Trophoblast cell (in vitro differentiated cells and primary cell): ENCODE measurements around the gene NPW.

Experiments
- DNase-seq, 2 donors: peaks; one replicate each; pipeline ENCODE4 v3.0.0-alpha.2; 2016
- H2AFZ ChIP-seq: 2 replicates; pipeline ENCODE4 v1.6.1; 2013; ENCODE audit warnings: low read length, moderate library complexity, mild to moderate bottlenecking; ENCODE audit not compliant: insufficient read depth, poor library complexity
- H2AK5ac ChIP-seq: 2 replicates; pipeline ENCODE4 v1.6.1; 2013; ENCODE audit warnings: mild to moderate bottlenecking, low read length
- H2BK120ac ChIP-seq: 2 replicates; pipeline ENCODE4 v1.6.1; 2013; ENCODE audit warnings: low read length, mild to moderate bottlenecking, moderate library complexity; ENCODE audit not compliant: insufficient read depth, poor library complexity
- H2BK12ac ChIP-seq: 2 replicates; pipeline ENCODE4 v1.6.1; 2013; ENCODE audit warnings: mild to moderate bottlenecking, low read length, moderate library complexity
- H2BK5ac ChIP-seq: 2 replicates; pipeline ENCODE4 v1.6.1; 2013; ENCODE audit warnings: low read length, low read depth, moderate library complexity, mild to moderate bottlenecking; ENCODE audit not compliant: poor library complexity
- H3K14ac ChIP-seq: 2 replicates; pipeline ENCODE4 v1.6.1; 2013; ENCODE audit warnings: mild to moderate bottlenecking, low read length
- H3K18ac ChIP-seq: 2 replicates; pipeline ENCODE4 v1.6.1; 2013; ENCODE audit warnings: mild to moderate bottlenecking, low read length
- H3K23ac ChIP-seq: 2 replicates; pipeline ENCODE4 v1.6.1; 2013; ENCODE audit warnings: low read length
- H3K27ac ChIP-seq: 2 replicates; pipeline ENCODE4 v1.5.1; 2013; ENCODE audit warnings: low read depth, mild to moderate bottlenecking, inconsistent platforms, low read length, moderate library complexity
- H3K27me3 ChIP-seq: 2 replicates; pipeline ENCODE4 v1.6.1; 2013; ENCODE audit warnings: inconsistent platforms, mild to moderate bottlenecking, low read length, moderate library complexity; ENCODE audit not compliant: insufficient read depth
- H3K36me3 ChIP-seq, 2 experiments: 1 replicate in 1 of 2; 2 replicates in 1 of 2; pipeline ENCODE4 v1.6.1; 2013; ENCODE audit warnings: low read length in 2 of 2, mild to moderate bottlenecking in 2 of 2, moderate library complexity in 1 of 2; ENCODE audit not compliant: insufficient read depth in 2 of 2, control insufficient read depth in 1 of 2
- H3K4ac ChIP-seq: 2 replicates; pipeline ENCODE4 v1.6.1; 2013; ENCODE audit warnings: low read depth, mild to moderate bottlenecking, low read length, moderate library complexity
- H3K4me1 ChIP-seq, 2 experiments: 1 replicate in 1 of 2; 2 replicates in 1 of 2; pipeline ENCODE4 v1.6.1; 2013; ENCODE audit warnings: low read length in 2 of 2, mild to moderate bottlenecking in 2 of 2, moderate library complexity in 1 of 2; ENCODE audit not compliant: insufficient read depth in 2 of 2, control insufficient read depth in 1 of 2
- H3K4me2 ChIP-seq: 2 replicates; pipeline ENCODE4 v1.6.1; 2013; ENCODE audit warnings: inconsistent platforms, mild to moderate bottlenecking, low read length, moderate library complexity
- H3K4me3 ChIP-seq: 2 replicates; pipeline ENCODE4 v1.5.1; 2013; ENCODE audit warnings: mild to moderate bottlenecking, low read depth, low read length, inconsistent platforms
- H3K79me1 ChIP-seq: one replicate; pipeline ENCODE4 v1.6.1; 2013; ENCODE audit warnings: low read length
- H3K79me2 ChIP-seq: 2 replicates; pipeline ENCODE4 v1.6.1; 2013; ENCODE audit warnings: low read length, mild to moderate bottlenecking; ENCODE audit not compliant: control insufficient read depth, insufficient read depth, poor library complexity
- H3K9ac ChIP-seq: 2 replicates; pipeline ENCODE4 v1.6.1; 2013; ENCODE audit warnings: mild to moderate bottlenecking, low read length
- H3K9me3 ChIP-seq: 2 replicates; pipeline ENCODE4 v1.6.1; 2013; ENCODE audit warnings: low read depth, mild to moderate bottlenecking, control low read depth, inconsistent platforms, low read length; ENCODE audit not compliant: insufficient read depth
- H4K12ac ChIP-seq: 2 replicates; pipeline ENCODE4 v1.6.1; 2013; ENCODE audit warnings: low read depth, mild to moderate bottlenecking, low read length, moderate library complexity
- H4K8ac ChIP-seq: 2 replicates; pipeline ENCODE4 v1.6.1; 2013; ENCODE audit warnings: low read depth, mild to moderate bottlenecking, low read length, moderate library complexity
- H4K91ac ChIP-seq: one replicate; pipeline ENCODE4 v1.6.1; 2013; ENCODE audit warnings: low read depth, mild to moderate bottlenecking, low read length, moderate library complexity
- WGBS: extraction: QIAGEN DNeasy Blood & Tissue Kit; methylation state at CpG from one replicate; pipeline ENCODE4 v1.1.7; 2013; ENCODE audit warnings: missing lambda C conversion rate; ENCODE audit not compliant: insufficient read length, insufficient coverage; ENCODE audit errors: extremely low coverage; 5-methylcytosine and 5-hydroxymethylcytosine counted together

Gene NPW

DNA sequence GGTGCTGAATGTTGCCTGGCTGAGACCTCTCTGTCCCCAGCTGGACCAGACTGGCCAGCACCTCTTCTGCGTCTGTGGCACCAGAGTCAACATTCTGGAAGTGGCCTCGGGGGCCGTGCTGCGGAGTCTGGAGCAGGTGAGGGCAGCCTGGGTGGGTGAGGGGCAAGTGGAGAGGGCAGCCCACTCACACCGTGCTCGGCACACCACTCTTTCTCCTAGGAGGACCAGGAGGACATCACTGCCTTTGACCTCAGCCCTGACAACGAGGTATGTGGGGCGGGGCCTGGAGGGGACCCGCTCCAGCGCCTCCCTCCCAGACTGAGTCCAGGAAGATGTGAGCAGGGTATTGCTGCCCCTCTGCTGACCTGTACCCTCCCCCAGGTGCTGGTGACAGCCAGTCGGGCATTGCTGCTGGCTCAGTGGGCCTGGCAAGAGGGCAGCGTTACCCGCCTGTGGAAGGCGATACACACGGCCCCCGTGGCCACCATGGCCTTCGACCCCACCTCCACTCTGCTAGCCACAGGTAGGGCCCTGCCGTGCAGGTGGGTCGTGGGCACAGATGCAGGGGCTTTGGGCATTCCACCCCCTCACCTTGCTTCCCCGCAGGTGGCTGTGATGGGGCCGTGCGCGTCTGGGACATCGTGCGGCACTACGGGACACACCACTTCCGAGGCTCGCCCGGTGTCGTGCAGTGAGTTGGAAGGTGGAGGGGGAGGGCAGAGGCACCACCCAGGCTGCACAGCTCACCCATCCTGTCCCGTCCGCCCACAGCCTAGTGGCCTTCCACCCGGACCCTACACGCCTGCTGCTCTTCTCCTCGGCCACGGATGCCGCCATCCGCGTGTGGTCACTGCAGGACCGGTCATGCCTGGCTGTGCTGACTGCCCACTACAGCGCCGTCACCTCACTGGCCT lies 45.2 kb upstream of the NPW start:
- no peak overlapping the region for H3K14ac ChIP-seq
- DNase-seq: no peak
- no peak overlapping the region for H4K91ac ChIP-seq
- peaks cover 44 to 46% of the 10 kb centered on the region in 2 experiments for H3K36me3 ChIP-seq
- H3K18ac ChIP-seq: no peak overlapping the region
- H3K27ac ChIP-seq: no peak overlapping the region
- no peak overlapping the region for H2AFZ ChIP-seq
- H3K79me2 ChIP-seq: peaks cover 11% of the 10 kb centered on the region
- H3K23ac ChIP-seq: no peak overlapping the region
- WGBS: no CpG with 5 or more reads among the region's 42 CpGs
- no peak overlapping the region for H2BK12ac ChIP-seq
- H3K9ac ChIP-seq: no peak overlapping the region
- H3K4me2 ChIP-seq: no peak overlapping the region
- H3K79me1 ChIP-seq: peaks cover 7% of the 10 kb centered on the region
- H4K8ac ChIP-seq: no peak overlapping the region
- H3K9me3 ChIP-seq: no peaks in the 10 kb centered on the region
- no peak overlapping the region for H3K4ac ChIP-seq
- H4K12ac ChIP-seq: no peak overlapping the region
- H3K27me3 ChIP-seq: peaks cover 3% of the 10 kb centered on the region
- H2BK120ac ChIP-seq: no peak overlapping the region
- peak overlapping the region; percentile 9 for H3K4me3 ChIP-seq
- no peak overlapping the region for H2BK5ac ChIP-seq
- H3K4me1 ChIP-seq: peaks cover 16 to 18% of the 10 kb centered on the region in 2 experiments
- no peak overlapping the region for H2AK5ac ChIP-seq

DNA sequence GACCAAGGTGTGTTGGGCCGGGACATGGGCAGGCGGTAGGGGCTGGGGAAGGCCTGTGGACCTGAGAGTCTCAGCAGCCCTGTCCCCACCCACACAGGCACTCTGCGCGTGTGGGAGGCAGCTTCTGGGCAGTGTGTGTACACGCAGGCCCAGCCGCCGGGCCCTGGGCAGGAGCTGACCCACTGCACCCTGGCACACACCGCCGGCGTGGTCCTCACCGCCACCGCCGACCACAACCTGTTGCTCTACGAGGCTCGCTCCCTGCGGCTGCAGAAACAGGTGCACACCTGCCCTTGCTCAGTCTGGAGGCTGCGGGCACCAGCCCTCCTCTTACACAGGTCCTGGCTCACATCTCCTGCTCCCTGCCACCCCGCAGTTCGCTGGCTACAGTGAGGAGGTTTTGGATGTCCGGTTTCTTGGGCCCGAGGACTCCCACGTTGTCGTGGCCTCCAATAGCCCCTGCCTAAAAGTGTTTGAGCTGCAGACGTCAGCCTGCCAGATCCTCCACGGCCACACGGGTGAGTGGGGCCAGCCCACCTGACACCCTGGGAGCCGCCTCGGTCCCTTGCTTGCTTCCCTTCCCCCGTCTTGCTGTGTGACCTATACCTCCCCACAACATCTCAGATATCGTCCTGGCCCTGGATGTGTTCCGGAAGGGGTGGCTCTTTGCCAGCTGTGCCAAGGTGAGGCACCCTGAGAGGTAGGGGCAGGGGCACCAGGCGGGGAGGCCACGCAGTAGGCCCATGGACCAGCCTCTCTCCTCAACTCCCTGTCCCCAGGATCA lies 44.0 kb upstream of the NPW start:
- Histone ChIP-seq H3K36me3 (peaks cover 44 to 46% of the 10 kb centered on the region in 2 experiments), H3K27me3 (peaks cover 15% of the 10 kb centered on the region), H4K12ac (no peak overlapping the region), H3K18ac (no peak overlapping the region), H3K9ac (no peak overlapping the region), H2AK5ac (no peak overlapping the region), H3K23ac (no peak overlapping the region), H3K4ac (no peak overlapping the region), H2AFZ (no peak overlapping the region), H3K79me2 (peaks cover 11% of the 10 kb centered on the region), H2BK5ac (no peak overlapping the region), H3K4me3 (no peak overlapping the region), H3K14ac (no peak overlapping the region), H4K8ac (no peak overlapping the region), H3K4me1 (peaks cover 20 to 24% of the 10 kb centered on the region in 2 experiments), H2BK120ac (no peak overlapping the region), H2BK12ac (no peak overlapping the region), H3K4me2 (no peak overlapping the region), H3K9me3 (peaks cover 6% of the 10 kb centered on the region), H3K79me1 (peaks cover 10% of the 10 kb centered on the region), H4K91ac (no peak overlapping the region), H3K27ac (no peak overlapping the region)
- WGBS: no CpG with 5 or more reads among the region's 33 CpGs
- no peak for DNase-seq

DNA sequence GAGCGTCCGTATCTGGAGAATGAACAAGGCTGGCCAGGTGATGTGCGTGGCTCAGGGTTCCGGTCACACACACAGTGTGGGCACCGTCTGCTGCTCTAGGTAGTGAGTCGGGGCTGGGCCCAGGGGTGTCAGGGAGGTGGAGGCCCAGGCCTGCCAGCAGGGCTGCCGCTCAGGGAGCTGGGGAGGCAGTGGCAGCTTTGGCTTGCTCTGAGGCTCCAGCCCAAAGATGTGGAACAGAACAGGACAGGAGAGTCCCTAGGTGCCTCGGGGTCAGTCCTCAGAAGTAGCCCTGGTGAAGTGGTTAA lies 43.4 kb upstream of the NPW start:
- H3K23ac ChIP-seq: no peak overlapping the region
- H3K14ac ChIP-seq: no peak overlapping the region
- no peak overlapping the region for H2AK5ac ChIP-seq
- H2BK12ac ChIP-seq: no peak overlapping the region
- H3K79me1 ChIP-seq: peaks cover 10% of the 10 kb centered on the region
- H3K4ac ChIP-seq: no peak overlapping the region
- no CpG with 5 or more reads among the region's 8 CpGs for WGBS
- H3K9me3 ChIP-seq: peaks cover 8% of the 10 kb centered on the region
- H3K27ac ChIP-seq: no peak overlapping the region
- peaks cover 11% of the 10 kb centered on the region for H3K79me2 ChIP-seq
- peaks cover 44 to 46% of the 10 kb centered on the region in 2 experiments for H3K36me3 ChIP-seq
- peaks cover 21% of the 10 kb centered on the region for H3K27me3 ChIP-seq
- DNase-seq: no peak
- no peak overlapping the region for H4K12ac ChIP-seq
- no peak overlapping the region for H3K4me3 ChIP-seq
- H2AFZ ChIP-seq: no peak overlapping the region
- no peak overlapping the region for H2BK5ac ChIP-seq
- no peak overlapping the region for H4K8ac ChIP-seq
- no peak overlapping the region for H3K4me2 ChIP-seq
- H3K18ac ChIP-seq: no peak overlapping the region
- no peak overlapping the region for H2BK120ac ChIP-seq
- H3K4me1 ChIP-seq: peaks cover 18 to 21% of the 10 kb centered on the region in 2 experiments
- no peak overlapping the region for H3K9ac ChIP-seq
- H4K91ac ChIP-seq: no peak overlapping the region

DNA sequence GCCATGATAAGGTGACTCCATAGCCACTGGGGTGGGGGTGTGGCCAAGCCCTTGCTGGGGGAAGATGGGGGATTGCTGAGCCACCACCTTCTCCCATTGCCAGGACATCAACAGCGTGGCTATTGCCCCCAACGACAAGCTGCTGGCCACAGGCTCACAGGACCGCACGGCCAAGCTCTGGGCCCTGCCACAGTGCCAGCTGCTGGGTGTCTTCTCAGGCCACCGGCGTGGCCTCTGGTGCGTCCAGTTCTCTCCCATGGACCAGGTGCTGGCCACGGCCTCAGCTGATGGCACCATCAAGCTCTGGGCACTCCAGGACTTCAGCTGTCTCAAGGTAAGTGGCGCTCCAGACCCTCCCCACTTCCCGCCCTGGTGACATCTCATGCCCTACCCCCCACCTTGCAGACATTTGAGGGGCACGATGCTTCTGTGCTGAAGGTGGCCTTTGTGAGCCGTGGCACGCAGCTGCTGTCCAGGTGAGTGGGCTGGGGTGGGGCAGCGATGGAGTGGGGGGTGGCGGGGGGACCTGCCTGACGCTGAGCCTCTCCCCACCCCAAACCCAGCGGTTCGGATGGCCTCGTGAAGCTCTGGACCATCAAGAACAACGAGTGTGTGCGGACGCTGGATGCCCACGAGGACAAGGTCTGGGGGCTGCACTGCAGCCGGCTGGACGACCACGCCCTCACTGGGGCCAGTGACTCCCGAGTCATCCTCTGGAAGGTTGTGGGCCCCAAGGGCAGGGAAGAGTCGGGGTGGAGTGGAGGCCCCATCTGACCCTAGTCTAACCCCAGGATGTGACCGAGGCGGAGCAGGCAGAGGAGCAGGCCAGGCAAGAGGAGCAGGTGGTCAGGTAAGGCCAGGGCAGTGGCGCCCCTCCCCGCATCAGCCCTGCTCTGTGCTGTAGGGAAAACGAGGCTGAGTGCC lies 42.4 kb upstream of the NPW start:
- no peak for DNase-seq
- Histone ChIP-seq H2AK5ac (no peak overlapping the region), H2BK5ac (no peak overlapping the region), H2AFZ (no peak overlapping the region), H3K14ac (no peak overlapping the region), H4K12ac (no peak overlapping the region), H3K9ac (no peak overlapping the region), H3K79me1 (peaks cover 4% of the 10 kb centered on the region), H4K8ac (no peak overlapping the region), H2BK120ac (no peak overlapping the region), H3K27ac (no peak overlapping the region), H3K9me3 (peaks cover 8% of the 10 kb centered on the region), H3K27me3 (peaks cover 31% of the 10 kb centered on the region), H3K79me2 (peaks cover 6% of the 10 kb centered on the region), H3K36me3 (peaks cover 44 to 46% of the 10 kb centered on the region in 2 experiments), H3K23ac (no peak overlapping the region), H2BK12ac (no peak overlapping the region), H3K18ac (no peak overlapping the region), H3K4me3 (no peak overlapping the region), H3K4me2 (no peak overlapping the region), H3K4ac (no peak overlapping the region), H3K4me1 (peaks cover 16 to 19% of the 10 kb centered on the region in 2 experiments), H4K91ac (no peak overlapping the region)
- WGBS: no CpG with 5 or more reads among the region's 33 CpGs
